ENCODE data around the gene FUT8.

DNA sequence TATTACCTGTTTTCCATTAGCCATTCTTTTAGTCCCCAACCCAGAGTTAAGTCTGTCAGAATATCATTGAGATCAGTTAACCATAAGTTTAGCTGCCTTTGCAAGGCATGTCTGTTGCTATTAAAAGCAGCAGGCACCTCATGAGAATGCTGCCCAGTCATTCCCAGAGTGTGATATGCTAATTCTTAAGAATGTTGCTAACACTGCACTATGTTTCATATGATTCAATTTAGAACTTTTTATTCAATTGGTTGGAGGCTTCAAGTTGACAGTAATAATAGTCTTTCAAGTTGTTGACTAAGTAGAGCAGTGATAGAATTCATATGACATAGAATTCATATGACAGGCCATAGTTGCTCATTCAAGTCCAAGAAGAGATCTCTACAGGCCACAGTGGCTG is 292.3 kb downstream of the FUT8 start:
- TF ChIP-seq, protein P1, sequence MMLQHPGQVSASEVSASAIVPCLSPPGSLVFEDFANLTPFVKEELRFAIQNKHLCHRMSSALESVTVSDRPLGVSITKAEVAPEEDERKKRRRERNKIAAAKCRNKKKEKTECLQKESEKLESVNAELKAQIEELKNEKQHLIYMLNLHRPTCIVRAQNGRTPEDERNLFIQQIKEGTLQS (IDR thresholded peaks at IDR 0.05; ENCODE audit: insufficient read depth, low read depth, low read length): no peak
- TF ChIP-seq, protein P2, sequence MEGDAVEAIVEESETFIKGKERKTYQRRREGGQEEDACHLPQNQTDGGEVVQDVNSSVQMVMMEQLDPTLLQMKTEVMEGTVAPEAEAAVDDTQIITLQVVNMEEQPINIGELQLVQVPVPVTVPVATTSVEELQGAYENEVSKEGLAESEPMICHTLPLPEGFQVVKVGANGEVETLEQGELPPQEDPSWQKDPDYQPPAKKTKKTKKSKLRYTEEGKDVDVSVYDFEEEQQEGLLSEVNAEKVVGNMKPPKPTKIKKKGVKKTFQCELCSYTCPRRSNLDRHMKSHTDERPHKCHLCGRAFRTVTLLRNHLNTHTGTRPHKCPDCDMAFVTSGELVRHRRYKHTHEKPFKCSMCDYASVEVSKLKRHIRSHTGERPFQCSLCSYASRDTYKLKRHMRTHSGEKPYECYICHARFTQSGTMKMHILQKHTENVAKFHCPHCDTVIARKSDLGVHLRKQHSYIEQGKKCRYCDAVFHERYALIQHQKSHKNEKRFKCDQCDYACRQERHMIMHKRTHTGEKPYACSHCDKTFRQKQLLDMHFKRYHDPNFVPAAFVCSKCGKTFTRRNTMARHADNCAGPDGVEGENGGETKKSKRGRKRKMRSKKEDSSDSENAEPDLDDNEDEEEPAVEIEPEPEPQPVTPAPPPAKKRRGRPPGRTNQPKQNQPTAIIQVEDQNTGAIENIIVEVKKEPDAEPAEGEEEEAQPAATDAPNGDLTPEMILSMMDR (IDR thresholded peaks at IDR 0.05; ENCODE audit: control extremely low read depth in 1 of 3, insufficient read depth in 1 of 3, low read depth in 1 of 3, low read length in 3 of 3): no peak
- no peak for TF ChIP-seq CTBP2 (IDR thresholded peaks at IDR 0.05; ENCODE audit: borderline replicate concordance, insufficient read depth, insufficient read length, low read length)
- TF ChIP-seq GABPA (IDR thresholded peaks at IDR 0.05; ENCODE audit: borderline replicate concordance, insufficient read depth, low read length): no peak
- no peak for TF ChIP-seq SIX5 (IDR thresholded peaks at IDR 0.05; ENCODE audit: low read depth, low read length)
- no peak for TF ChIP-seq POLR2A (IDR thresholded peaks at IDR 0.05; ENCODE audit: control extremely low read depth in 1 of 2, low read depth in 2 of 2, low read length in 2 of 2)
- TF ChIP-seq, protein P3, sequence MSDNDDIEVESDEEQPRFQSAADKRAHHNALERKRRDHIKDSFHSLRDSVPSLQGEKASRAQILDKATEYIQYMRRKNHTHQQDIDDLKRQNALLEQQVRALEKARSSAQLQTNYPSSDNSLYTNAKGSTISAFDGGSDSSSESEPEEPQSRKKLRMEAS (IDR thresholded peaks at IDR 0.05): no peak

Data from H1 (cell line).